ENCODE measurements around the gene ANKMY1. TPM values are rescaled to one million over a fixed set of nuclear protein-coding genes. Genes with fewer than 3 reads are reported as not detected.

Gene ANKMY1
- total and polyA plus RNA-seq, 2 of the 13 experiments (the other 11 are each of a cell fraction or from before 2014, with no cell fraction given), result 11.7 to 18.8 TPM

DNA sequence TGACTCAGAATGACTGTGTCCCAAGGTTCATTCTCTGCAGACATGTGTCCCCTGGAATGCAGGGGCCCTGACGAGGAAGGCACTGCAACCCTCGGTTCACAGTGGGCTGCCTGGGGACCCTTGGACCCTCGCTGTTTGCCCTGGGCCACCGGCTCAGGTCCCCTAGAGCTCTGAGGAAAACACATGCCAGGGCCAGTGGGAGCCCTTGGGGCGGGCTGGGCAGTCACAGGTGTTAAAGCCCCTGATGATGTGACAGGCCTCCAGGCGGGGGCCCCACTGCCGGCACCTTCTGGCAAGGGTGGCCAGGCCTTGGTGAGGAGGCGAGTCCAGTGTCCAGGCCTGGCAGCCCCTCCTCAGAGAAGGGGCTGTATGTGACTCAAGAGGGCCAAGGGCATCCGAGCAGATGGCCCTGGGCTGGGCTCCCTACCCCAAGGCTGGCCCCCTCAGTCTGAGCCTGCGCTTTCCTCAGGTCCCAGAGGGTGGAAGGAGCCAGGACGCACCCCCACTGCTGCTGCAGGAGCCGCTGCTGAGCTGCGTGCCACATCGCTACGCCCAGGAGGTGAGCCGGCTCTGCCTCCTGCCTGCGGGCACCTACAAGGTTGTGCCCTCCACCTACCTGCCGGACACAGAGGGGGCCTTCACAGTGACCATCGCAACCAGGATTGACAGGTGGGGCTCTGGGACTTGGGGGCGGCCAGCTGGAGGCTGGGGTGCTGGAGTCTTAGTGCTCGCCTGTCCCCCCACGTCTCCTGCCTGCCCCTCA is 39.8 kb upstream of the ANKMY1 start (continued):
- TF ChIP-seq ZNF296 (CRISPR knock-in tag; conservative IDR thresholded peaks at IDR 0.05) (peak; percentile 81; the same call in 1 of the 2 replicates), RAD21 (CRISPR knock-in tag; IDR thresholded peaks at IDR 0.05) (0 out of 2 replicates have a peak, but pooled peaks have one; percentile 39), GZF1 (CRISPR knock-in tag; IDR thresholded peaks at IDR 0.05) (no peak), CREM (IDR thresholded peaks at IDR 0.05) (peak; percentile 62; the same call in 1 of the 2 replicates), CREM (CRISPR knock-in tag; IDR thresholded peaks at IDR 0.05) (no peak), FOSL2 (CRISPR knock-in tag; IDR thresholded peaks at IDR 0.05) (peak; percentile 35; the same call in 1 of the 2 replicates), FOXK1 (CRISPR knock-in tag; IDR thresholded peaks at IDR 0.05; ENCODE audit: borderline replicate concordance, low read depth) (no peak), ZMYM3 (CRISPR knock-in tag; IDR thresholded peaks at IDR 0.05) (no peak), ZFX (CRISPR knock-in tag; IDR thresholded peaks at IDR 0.05; ENCODE audit: low read depth) (peak; percentile 74), ZNF264 (CRISPR knock-in tag; IDR thresholded peaks at IDR 0.05) (no peak), ZNF547 (CRISPR knock-in tag; IDR thresholded peaks at IDR 0.05) (peak; percentile 43; the same call in 1 of the 2 replicates), ZNF670 (CRISPR knock-in tag; IDR thresholded peaks at IDR 0.05; ENCODE audit: borderline replicate concordance) (no peak; the same call in 1 of the 2 replicates), ZNF331 (CRISPR knock-in tag; IDR thresholded peaks at IDR 0.05) (peak; percentile 68; the same call in 1 of the 2 replicates), ZSCAN12 (CRISPR knock-in tag; IDR thresholded peaks at IDR 0.05) (no peak), JUND (CRISPR knock-in tag; IDR thresholded peaks at IDR 0.05) (peak; percentile 69), TBX3 (IDR thresholded peaks at IDR 0.05; ENCODE audit: borderline replicate concordance) (peak; percentile 37; the same call in 1 of the 2 replicates), MTA1 (CRISPR knock-in tag; IDR thresholded peaks at IDR 0.05; ENCODE audit: borderline replicate concordance) (peak; percentile 85; the same call in 1 of the 2 replicates), ZSCAN21 (CRISPR knock-in tag; IDR thresholded peaks at IDR 0.05; ENCODE audit: borderline replicate concordance) (no peak), KDM6A (CRISPR knock-in tag; IDR thresholded peaks at IDR 0.05; ENCODE audit: low read depth) (peak; percentile 96), SP4 (CRISPR knock-in tag; IDR thresholded peaks at IDR 0.05) (peak; percentile 66; the same call in 1 of the 2 replicates)
- TF ChIP-seq, protein P1, sequence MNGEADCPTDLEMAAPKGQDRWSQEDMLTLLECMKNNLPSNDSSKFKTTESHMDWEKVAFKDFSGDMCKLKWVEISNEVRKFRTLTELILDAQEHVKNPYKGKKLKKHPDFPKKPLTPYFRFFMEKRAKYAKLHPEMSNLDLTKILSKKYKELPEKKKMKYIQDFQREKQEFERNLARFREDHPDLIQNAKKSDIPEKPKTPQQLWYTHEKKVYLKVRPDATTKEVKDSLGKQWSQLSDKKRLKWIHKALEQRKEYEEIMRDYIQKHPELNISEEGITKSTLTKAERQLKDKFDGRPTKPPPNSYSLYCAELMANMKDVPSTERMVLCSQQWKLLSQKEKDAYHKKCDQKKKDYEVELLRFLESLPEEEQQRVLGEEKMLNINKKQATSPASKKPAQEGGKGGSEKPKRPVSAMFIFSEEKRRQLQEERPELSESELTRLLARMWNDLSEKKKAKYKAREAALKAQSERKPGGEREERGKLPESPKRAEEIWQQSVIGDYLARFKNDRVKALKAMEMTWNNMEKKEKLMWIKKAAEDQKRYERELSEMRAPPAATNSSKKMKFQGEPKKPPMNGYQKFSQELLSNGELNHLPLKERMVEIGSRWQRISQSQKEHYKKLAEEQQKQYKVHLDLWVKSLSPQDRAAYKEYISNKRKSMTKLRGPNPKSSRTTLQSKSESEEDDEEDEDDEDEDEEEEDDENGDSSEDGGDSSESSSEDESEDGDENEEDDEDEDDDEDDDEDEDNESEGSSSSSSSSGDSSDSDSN (CRISPR knock-in tag; IDR thresholded peaks at IDR 0.05), result peak; percentile 71; the same call in 1 of the 2 replicates
- TF ChIP-seq, protein P2, sequence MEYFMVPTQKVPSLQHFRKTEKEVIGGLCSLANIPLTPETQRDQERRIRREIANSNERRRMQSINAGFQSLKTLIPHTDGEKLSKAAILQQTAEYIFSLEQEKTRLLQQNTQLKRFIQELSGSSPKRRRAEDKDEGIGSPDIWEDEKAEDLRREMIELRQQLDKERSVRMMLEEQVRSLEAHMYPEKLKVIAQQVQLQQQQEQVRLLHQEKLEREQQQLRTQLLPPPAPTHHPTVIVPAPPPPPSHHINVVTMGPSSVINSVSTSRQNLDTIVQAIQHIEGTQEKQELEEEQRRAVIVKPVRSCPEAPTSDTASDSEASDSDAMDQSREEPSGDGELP (IDR thresholded peaks at IDR 0.05; ENCODE audit: borderline replicate concordance, low read depth), result peak; percentile 65; the same call in 1 of the 2 replicates
- TF ChIP-seq, protein P3, sequence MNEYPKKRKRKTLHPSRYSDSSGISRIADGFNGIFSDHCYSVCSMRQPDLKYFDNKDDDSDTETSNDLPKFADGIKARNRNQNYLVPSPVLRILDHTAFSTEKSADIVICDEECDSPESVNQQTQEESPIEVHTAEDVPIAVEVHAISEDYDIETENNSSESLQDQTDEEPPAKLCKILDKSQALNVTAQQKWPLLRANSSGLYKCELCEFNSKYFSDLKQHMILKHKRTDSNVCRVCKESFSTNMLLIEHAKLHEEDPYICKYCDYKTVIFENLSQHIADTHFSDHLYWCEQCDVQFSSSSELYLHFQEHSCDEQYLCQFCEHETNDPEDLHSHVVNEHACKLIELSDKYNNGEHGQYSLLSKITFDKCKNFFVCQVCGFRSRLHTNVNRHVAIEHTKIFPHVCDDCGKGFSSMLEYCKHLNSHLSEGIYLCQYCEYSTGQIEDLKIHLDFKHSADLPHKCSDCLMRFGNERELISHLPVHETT (CRISPR knock-in tag; conservative IDR thresholded peaks at IDR 0.05), result no peak; the same call in 1 of the 2 replicates
- TF ChIP-seq, protein P4, sequence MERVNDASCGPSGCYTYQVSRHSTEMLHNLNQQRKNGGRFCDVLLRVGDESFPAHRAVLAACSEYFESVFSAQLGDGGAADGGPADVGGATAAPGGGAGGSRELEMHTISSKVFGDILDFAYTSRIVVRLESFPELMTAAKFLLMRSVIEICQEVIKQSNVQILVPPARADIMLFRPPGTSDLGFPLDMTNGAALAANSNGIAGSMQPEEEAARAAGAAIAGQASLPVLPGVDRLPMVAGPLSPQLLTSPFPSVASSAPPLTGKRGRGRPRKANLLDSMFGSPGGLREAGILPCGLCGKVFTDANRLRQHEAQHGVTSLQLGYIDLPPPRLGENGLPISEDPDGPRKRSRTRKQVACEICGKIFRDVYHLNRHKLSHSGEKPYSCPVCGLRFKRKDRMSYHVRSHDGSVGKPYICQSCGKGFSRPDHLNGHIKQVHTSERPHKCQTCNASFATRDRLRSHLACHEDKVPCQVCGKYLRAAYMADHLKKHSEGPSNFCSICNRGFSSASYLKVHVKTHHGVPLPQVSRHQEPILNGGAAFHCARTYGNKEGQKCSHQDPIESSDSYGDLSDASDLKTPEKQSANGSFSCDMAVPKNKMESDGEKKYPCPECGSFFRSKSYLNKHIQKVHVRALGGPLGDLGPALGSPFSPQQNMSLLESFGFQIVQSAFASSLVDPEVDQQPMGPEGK (CRISPR knock-in tag; IDR thresholded peaks at IDR 0.05), result peak; percentile 67; the same call in 1 of the 2 replicates

Data from HepG2 (cell line).